HG03066 (cell line): Measurements from ENCODE around the gene UFD1.

ENCODE experiments used
- ATAC-seq: cut with Tn5 transposase; IDR thresholded peaks from one replicate; pipeline ENCODE4 v1.9.1; 2021; ENCODE audit warnings: low read depth; ENCODE audit not compliant: unreplicated experiment

Gene UFD1

DNA sequence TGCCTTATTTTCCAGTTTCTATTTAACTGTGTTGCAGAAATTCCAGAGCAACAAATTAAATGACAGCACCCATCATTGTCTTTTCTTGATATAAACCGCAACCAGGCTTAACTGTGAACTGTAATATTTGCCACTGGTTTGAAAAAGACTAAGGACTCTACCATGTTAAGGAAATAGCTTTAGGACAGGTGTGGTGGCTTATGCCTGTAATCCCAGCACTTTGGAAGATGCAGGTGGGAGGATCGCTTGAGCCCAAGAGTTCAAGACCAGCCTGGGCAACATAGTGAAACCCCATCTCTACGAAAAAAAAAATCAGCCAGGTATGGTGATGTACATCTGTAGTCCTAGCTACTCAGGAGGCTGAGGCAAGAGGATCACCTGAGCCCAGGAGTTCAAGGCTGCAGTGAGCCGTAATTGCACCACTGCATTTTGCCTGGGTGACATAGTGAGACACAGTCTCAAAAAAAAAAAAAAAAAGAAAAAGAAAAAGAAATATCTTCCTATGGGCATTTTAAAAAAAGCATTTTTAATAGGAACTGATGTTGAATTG is 76.3 kb downstream of the UFD1 start:
- ATAC-seq = no peak

DNA sequence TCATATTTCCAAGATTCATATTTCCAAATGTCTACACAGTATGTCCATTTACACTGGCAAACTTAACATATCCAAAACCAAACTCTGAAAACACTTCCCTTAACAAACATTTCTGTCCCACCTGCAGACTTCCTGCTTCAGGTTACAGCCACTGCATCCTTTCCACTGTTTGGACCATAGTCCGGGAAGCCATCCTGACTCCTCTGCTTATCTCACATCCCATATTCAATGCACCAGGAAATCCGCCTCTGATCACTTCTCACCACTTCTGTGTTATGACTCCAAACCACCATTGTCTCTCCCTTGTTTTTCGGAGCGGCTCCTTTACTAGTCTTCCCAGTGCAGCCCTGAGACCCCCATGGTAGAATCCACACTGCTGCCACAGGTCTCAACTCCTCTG is 77.5 kb downstream of the UFD1 start:
- ATAC-seq = no peak

DNA sequence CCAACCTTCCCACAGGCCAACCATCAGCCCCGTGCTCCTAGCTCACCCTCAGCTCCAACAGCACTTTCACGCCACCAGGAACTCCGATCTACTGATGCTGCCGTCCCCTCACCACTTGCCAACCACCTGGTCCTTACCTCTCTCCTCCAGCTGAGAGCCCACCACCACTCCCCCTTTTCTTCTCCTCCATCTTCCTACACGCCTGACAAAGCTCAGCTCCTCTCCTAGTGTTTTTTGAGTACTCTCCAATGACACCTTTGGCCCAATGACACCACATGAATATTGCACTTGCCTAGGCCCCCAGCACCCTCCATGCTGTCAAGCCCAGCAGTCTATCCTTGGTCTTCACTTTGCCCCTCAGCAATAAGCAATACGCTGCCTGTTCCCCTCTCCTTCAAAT is 78.1 kb downstream of the UFD1 start:
- ATAC-seq = no peak
